NCI-H524 (cell line): ENCODE data around the gene CENPK.
"Not testable (repeated sequence)": the region's sequence is repeated elsewhere in the genome, so short reads cannot be mapped to it uniquely, and the experiment has no call there.

Experiments
- DNase-seq, 2 experiments: peaks; one replicate each; lab custom pipeline; 2025; lab: John Stamatoyannopoulos, UW

The CENPK gene

DNA sequence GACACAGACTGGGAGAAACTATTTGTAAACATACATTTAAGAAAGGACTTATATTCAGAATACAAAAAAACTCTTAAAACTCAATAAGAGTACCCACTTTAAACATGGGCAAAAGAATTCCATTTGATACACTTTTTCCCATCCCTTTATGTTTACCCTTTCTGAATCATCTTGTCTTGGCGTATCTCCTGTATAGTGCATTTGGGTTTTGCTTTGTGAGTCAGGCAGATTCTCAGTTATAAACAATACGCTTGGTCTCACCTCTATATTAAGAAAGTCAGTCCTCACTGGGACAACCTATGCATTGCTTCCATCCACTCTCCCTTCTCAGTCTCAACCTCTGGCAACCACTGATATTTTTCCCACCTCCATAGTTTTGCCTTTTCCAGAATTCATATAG, 54.0 kb downstream of the CENPK start:
- no peak for DNase-seq

DNA sequence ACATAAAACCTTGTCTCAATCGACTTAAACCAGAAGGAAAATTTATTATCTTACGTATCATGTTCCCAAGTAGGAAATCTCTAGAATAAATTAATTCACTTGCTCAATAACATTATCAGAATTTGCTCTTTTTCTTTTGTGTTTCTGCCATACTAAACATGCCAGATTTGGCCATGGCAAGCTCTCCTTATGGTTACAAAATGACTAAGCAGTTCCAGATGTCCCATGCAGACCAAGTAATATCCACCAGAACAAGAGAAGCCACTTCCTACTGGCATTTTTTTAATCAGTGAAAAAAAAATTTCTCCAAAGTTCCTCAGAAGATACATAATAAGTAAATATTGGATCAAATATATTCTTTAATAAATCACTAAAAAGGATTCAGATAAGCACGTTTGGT, 56.0 kb downstream of the CENPK start:
- no peak for DNase-seq

DNA sequence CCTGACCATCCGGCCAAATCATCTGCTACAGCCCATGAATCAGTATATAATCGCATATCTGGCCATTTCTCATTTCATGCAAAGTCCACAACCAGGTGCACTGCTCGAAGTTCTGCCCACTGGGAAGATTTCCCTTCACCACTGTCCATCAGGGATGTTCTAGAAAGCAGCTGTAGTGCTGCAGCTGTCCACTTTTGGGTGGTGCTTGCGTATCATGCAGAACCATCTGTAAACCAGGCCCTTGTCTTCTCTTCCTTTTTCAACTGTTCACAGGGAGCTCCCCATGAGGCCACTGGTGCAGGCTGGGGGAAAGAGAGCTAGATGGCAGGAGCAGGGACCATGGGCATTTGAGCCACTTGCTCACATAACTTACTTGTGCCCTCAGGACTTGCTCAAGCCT, 73.8 kb downstream of the CENPK start:
- DNase-seq = no peak

DNA sequence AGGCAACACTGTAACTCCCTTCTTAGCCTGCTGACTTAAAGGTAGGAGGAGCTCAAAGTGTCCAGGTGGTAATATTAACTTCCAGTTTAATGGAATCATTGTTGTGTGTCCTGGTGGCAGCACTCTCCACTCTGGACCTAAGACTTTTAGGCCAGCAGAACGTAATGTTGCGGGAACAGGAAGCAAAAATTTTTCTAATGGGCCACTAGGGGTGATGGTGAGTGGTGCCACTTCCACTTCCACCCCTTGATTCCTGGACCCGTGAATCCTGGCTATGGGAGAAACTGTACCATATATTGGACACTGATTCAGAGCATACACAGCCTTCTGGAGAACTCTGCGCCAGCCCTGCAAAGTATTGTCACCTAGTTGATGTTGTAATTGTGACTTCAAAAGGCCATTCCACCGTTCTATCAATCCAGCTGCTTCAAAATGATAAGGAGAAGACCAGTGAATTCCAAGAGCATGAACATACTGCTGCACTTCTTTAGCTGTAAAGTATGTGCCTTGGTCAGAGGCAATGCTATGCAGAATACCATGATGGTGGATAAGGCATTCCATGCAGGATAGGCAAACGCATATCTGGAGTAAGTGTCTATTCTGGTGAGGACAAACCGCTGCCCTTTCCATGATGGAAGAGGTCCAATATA, 74.8 kb downstream of the CENPK start:
- DNase-seq = not testable (repeated sequence)

DNA sequence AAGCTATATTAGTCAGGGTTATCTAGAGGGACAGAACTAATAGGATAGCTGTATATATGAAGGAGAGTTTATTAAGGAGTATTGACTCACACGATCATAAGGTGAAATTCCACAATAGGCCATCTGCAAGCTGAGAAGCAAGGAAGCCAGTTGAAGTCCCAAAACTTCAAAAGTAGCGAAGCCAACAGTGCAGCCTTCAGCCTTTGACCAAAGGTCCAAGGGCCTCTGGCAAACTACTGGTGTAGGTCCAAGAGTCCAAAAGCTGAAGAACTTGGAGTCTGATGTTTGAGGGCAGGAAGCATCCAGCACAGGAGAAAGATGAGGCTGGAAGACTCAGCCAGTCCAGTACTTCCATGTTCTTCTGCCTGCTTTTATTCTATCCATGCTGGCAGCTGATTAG, 76.2 kb downstream of the CENPK start:
- DNase-seq = not testable (repeated sequence)

DNA sequence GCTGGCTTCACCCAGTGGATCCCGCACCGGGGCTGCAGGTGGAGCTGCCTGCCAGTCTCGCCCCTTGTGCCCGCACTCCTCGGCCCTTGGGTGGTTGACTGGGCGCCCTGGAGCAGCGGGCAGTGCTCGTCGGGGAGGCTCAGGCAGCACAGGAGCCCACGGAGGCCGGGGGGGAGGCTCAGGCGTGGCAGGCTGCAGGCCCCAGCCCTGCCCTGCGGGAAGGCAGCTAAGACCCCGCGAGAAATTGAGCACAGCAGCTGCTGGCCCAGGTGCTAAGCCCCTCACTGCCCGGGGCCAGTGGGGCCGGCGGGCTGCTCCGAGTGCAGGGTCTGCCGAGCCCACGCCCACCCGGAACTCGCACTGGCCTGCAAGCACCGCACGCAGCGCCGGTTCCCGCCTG, 77.6 kb downstream of the CENPK start:
- DNase-seq = no peak

DNA sequence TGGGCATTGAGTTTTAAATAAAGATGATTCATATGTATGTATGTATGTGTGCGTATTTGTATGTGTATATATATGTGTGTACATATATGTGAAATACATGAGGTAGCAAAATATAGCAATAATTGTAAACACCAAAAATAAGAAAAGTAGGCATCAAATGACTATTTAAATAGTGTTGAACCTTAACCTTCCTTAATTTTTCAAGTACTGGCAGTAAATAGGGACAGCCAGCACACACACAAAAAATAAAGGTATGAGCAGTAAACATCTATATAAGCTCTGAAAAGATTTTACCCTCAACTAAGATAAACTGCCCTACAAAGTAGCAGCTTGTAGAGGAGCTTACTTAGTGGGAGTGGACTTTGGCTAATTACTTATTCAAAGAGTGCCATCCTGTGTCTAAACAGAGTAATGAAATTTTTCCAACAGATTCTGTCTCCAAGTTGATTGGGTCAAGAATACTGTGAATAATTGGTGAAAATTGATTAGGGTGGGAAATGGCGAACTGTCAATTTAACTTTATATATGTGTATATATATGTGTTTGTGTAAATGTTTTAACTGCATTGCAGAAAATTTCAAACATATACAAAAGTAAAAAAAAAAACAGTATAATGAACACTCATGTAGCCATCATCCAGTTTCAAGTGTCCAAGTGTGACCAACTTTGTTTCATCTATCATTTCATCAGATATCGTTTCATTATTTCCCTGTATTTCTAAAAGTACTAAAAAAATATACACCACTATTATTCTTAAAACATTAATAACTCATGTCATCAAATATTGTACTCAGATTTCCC, 79.2 kb downstream of the CENPK start:
- DNase-seq = peak; percentile 15 to 68

DNA sequence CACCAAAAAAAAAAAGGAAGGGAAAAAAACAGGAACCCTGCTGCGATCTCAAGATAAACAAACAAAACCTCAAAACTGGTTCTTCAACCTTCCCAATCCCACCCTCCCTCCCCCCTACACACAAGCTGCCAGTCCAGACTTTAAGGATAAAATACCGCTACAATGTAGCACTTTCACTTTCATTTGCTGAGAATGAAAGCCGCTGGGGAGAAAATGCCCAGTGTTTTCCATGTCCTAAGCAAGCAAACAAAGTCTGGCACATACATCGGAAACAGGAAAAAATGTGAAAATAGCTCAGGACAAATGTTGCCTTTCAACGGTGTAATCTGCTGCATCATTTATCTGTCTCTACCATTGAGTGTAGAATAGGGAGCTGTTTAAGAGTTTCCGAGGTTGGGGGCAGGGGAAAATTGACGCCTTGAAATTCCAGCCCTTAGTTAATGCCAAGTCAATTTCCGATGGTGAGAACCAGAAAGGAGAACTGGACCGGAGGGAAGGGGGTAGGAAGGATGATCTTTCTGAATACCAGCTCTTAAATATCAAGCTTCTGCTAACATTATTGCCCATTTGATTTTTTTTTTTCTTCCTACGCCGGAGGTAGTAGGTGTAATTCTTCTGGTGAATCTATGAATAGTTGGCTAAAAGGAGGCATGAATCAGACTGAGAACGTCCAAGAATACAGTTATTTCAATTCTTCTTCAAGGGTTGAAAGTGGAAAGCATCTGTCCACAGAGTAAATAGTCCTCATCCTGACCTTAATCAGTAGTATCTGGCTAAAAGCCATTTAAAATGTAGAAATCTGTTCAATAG, 80.0 kb downstream of the CENPK start:
- DNase-seq = peak; percentile 35 to 41

DNA sequence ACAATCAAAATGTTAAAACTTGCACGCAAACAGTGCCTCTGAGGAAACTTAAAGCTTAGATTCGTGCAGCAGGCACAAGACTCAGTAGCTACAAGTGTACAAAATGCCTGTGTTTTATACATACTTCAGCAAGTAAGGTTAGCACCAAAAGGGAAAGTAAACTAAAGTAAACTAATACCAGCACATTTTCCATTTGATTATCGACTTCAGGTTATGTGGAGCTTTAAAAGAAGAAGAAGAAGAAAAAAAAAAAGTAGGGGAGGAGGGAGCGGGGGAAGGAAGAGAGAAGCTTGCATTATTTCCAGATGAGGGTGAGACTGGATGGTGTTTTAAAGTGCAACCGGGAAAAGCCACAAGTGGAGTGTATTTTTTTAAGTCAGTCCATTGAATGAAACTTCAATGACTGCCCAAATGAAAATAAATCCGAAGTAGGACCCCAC, 80.7 kb downstream of the CENPK start:
- DNase-seq = peak in 1 of 2 experiments; percentile 26

DNA sequence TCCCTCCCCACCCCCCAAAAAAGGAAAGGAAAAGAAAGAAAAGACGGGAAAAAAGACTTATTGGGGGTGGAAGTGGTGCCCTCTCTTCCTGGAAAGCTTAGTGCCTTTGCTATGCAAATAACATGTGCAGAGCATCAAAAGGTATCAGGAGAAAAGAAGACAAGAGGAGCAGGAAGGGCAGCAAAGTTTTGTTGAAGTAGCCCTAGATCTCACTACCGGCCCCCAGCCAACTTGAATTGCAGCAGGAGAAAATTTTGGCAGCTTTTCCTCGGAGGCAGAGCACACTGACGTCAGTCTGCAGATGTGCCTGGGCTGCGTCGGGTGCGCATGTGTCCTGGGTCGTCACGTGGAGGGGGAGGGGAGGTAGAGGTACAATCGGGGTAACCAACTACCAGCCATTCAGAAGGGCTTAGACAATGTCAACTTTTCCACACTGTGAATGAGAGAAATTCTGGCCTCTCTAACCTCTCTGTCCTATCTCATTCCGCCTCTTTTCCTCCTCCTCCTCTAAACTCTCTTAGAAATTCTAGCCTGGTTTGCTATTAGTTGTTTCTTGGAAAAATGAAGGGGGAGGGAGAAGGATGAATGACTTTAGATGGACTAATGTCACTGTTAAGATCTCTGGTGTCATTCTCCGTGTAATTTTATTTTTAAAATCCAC, 81.2 kb downstream of the CENPK start, which contains the start of gene ADAMTS6:
ADAMTS6 (minus strand) TSS at position 286 of the 661 bp plus-strand sequence. CDS start 8,247 bp downstream, outside the sequence.
- DNase-seq = peak; percentile 56 to 82

DNA sequence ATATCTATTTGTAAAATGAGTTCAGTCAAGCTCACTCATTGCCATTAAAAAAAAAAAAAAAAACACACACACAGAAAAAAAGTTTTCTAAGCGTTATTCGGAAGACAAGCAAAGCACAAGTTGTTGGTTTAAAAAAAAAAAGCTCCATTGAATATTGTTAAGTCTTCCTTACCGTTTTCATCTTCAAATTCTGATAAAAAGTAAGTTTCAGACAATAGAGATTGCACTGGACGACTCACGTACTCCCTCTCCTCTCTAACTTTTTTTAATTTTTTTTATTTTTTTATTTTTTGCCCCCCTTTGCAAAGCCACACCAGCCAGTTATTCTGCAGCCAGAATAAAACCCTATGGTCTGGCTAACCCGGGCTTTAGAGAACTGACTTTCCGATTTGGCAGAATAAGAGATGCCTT, 81.8 kb downstream of the CENPK start:
- DNase-seq = no peak

DNA sequence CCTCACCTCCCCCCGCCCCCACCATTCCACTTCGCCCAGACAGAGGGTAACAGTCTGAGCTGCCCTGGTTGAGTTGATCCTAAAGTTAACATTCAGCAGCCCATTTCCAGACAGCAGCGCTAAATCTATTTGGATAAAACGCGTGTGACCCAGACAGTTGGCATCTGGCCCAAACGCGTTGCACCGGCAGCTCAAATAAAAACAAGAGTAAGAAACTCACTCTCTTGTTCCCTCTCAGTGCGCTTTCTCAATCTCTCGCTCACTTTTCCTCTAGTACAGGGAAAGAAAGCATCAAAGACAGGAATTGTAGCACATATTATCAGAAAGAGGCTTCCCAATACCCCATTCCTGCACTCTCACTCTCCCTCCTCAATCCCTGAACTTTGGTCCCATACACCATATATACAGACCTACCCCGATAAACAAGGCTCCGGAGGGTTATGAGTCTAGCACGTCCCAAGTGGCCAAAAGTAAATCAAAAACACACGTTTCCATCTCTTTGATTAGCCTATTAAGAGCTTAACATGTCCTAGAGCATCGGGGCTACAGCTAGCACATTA, 82.6 kb downstream of the CENPK start:
- peak; percentile 23 to 71 for DNase-seq

DNA sequence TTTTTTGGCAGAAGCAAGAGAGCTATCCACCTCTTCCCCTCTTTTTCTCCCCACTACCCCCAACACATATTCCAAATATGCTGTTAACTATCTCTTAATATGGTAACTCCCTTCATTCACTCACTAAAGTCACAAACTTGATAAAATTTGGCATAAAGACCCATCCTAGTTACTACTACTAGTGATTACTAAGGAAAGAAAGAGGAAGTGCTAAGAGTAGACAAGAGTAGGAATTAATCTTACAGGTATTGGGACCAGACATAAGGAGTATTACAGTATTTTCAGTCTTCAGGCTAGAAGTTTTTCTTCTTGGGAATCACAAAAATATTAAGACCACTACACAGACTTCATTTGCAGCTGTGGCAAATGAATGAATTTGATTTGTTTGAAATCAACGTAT, 83.4 kb downstream of the CENPK start:
- no peak for DNase-seq

DNA sequence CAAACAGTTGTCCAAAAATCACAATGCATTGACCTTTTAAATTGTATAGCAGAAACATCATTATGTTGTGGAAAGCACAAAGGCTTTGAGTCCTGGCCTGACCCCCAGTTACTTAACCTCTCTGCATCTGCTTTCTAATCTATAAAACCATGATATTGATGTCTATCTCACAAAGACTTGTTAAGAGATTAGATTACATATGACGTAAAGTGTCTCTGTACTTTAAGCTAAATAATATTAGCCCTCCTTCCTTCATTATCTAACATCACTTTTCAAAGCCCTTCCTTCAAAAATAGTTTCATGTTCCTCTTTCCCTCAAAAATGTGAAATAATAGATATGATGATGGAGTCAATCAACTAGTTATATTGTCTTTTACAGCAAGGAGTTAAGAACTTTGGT, 84.6 kb downstream of the CENPK start:
- no peak for DNase-seq

DNA sequence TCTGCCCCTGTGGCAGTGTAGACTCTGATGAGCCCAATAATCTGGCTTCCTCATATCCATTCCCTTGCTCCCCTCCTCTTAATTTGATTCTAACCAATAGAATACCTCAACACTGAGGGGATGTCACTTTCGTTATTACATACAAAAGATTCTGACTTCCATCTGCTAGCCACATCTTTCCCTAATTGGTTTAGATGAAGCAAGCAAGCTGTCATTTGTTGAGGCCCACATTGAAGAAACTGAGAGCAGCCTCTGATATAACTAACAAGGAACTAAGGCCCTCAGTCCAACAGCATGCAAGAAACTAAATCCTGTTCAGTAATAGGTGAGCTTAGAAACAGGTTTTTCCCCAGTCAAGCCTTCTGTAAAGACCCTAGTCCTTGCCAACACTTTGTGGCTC, 87.1 kb downstream of the CENPK start:
- DNase-seq = no peak

DNA sequence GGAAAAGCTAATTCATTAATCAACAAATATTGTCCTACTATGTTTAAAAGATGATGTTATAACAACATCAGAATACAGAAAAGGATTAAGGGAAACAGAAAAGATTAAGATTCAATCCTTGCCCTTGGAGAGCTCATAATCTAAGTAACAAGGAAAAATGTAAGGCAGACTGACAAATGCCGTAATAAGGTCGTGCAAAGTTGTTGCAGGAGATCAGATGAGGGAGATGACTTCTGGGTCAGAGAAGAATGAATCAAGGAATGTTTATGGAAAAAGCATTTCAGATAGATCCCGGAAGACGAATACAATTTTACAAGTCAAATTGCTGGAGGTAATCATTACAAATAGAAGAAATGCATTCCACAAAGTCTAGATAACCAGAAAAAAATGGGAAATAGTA, 87.6 kb downstream of the CENPK start:
- DNase-seq = no peak

DNA sequence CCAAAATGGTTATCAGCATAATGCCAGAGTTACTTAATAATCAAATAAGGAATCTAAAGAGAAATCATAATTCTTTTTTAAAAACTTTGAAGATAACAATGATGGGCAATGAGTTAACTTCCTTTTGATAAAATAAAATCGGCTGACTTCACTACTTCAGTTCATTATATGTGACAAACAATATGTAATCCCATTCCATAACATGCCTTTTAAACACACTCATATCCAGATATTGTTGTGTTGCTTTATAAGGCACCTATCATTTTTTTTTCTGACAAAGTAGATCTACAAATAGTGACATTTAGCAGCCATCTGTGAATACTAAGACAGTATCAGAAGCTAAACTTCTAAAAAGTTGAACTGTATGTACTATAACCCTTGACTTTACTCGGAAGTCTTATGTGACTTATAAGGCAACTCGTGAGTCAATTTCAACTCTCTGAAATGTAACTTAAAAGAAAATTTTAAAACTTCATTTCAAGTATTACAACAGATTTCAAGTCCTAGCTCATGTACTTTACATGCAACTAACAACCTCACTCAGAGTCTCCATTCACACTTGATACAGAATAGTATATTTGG, 88.7 kb downstream of the CENPK start:
- no peak for DNase-seq

DNA sequence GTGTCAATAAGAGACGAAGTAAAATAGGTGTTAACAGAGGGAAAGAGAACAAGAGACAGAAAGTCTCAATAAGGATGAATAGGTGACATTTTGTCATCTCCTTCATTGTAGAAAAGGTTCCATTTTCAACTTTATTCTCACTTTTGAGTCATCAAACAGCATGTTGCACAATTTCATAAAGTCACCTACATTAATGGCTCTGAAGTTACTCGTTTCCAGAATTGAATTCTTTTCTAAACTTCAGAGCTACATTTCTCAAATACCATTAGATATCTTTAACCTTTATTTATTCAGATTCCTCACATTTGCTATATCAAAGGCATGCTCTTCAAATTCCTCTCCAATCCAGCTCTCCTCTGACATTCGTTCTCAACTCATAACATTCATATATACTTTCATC, 94.3 kb downstream of the CENPK start:
- no peak for DNase-seq
